ENCODE measurements around the gene GRN. TPM values are rescaled to one million over a fixed set of nuclear protein-coding genes. Genes with fewer than 3 reads are reported as not detected.

GRN gene
- total and polyA plus RNA-seq, 9 of the 15 experiments (the other 6 are each of a cell fraction or from before 2014, with no cell fraction given) = 5.4 to 75.3 (median 20.7) TPM

GRCh38 chr17:44322236-44322895, 22.7 kb upstream of the GRN start:
- ChIA-PET CTCF (ENCODE audit: low intra/inter-chr PET ratio) (no interaction called here), POLR2A (interaction anchor here (1.0 to 2.1 kb wide), 2 partner anchors 12 to 112 kb away, joined by 3 to 5 read pairs; no protein-coding TSS in a partner anchor)
- in situ Hi-C loops (cut with MboI) (no loop called here), intact Hi-C loops (cut with micrococcal nuclease) (no loop called here)
- Histone ChIP-seq H3K4me3 (no peak overlapping the region), H3K79me2 (ENCODE audit: control insufficient read depth, insufficient read depth, low read length) (peaks cover 30% of the 10 kb centered on the region), H3K36me3 (ENCODE audit: control insufficient read depth, insufficient read depth, low read length) (peaks cover 46% of the 10 kb centered on the region; the same call in 2 of the 3 replicates), H3K4me2 (ENCODE audit: insufficient read depth, low read length) (no peak overlapping the region; the same call in 1 of the 2 replicates), H3K9ac (ENCODE audit: insufficient read depth in 1 of 2, low read depth in 2 of 2, low read length in 2 of 2) (peak overlapping the region in 1 of 2 experiments; percentile 68; a peak in 2 of 4 replicates), H3K4me1 (replicated peaks in 1 of 2; ENCODE audit: control insufficient read depth in 2 of 2, insufficient read depth in 2 of 2, low read length in 2 of 2) (peaks cover 4 to 76% of the 10 kb centered on the region in 2 experiments; a peak in 4 of 5 replicates), H3K27me3 (ENCODE audit: control insufficient read depth in 2 of 2, insufficient read depth in 2 of 2, low read length in 2 of 2) (no peaks in the 10 kb centered on the region), H2AFZ (ENCODE audit: low read depth, low read length) (no peak overlapping the region), H4K20me1 (replicated peaks; ENCODE audit: control insufficient read depth, insufficient read depth, low read length) (peaks cover 5% of the 10 kb centered on the region; the same call in 1 of the 2 replicates), H3K9me1 (ENCODE audit: control insufficient read depth, insufficient read depth, low read length) (peaks cover 3% of the 10 kb centered on the region), H3K9me3 (replicated peaks; ENCODE audit: control insufficient read depth, insufficient read depth, low read depth, low read length) (no peaks in the 10 kb centered on the region), H3K27ac (ENCODE audit: extremely low read depth, low read depth, low read length) (no peak overlapping the region)
- WGBS (ENCODE audit: insufficient coverage, low coverage, missing lambda C conversion rate) = 93% methylated on average over 7 of the region's 11 CpGs
- no peak for DNase-seq (ENCODE audit: extremely low read depth in 1 of 4, low spot score in 3 of 4)
- no peak for FAIRE-seq
- ATAC-seq = no peak
- BruUV-seq (replicated peaks) = no TSS peak
- TF ChIP-seq ZKSCAN1 (IDR thresholded peaks at IDR 0.05; ENCODE audit: low read depth, low read length) = peak; percentile 5; the same call in 1 of the 2 replicates
- TF ChIP-seq RBFOX2 (IDR thresholded peaks at IDR 0.05; ENCODE audit: low read depth, low read length) = peak; percentile 41; the same call in 1 of the 2 replicates
- TF ChIP-seq MYC (IDR thresholded peaks at IDR 0.05; ENCODE audit: low read depth, low read length) = no peak
- TF ChIP-seq MYC (CRISPR knock-in tag; IDR thresholded peaks at IDR 0.05; ENCODE audit: borderline replicate concordance, low read depth) = no peak

Measured in K562 (cell line).